H9 (cell line): ENCODE results near the gene MMP10. TPM values are rescaled to one million over a fixed set of nuclear protein-coding genes. Genes with fewer than 3 reads are reported as not detected.

Experiments
- DNase-seq: peaks from one replicate; pipeline ENCODE4 v3.0.0-alpha.2; 2017
- H2AFZ ChIP-seq: one replicate; pipeline ENCODE4 v1.6.1; 2013; ENCODE audit warnings: mild to moderate bottlenecking, low read length, control low read depth, moderate library complexity
- H2AK5ac ChIP-seq: 2 replicates; pipeline ENCODE4 v1.6.1; 2013; ENCODE audit warnings: low read length, control low read depth, mixed read lengths; ENCODE audit not compliant: insufficient read length
- H2BK120ac ChIP-seq: one replicate; pipeline ENCODE4 v1.6.1; 2013; ENCODE audit warnings: low read depth, mild to moderate bottlenecking, low read length, control low read depth, inconsistent platforms; ENCODE audit not compliant: poor library complexity, severe bottlenecking
- H2BK12ac ChIP-seq: 2 replicates; pipeline ENCODE4 v1.6.1; 2013; ENCODE audit warnings: low read length, control low read depth, mixed read lengths, low read depth; ENCODE audit not compliant: insufficient read length
- H2BK15ac ChIP-seq: 2 replicates; pipeline ENCODE4 v1.6.1; 2013; ENCODE audit warnings: low read depth, low read length, control low read depth
- H2BK20ac ChIP-seq: one replicate; pipeline ENCODE4 v1.6.1; 2013; ENCODE audit warnings: low read depth, mild to moderate bottlenecking, low read length, control low read depth, inconsistent platforms; ENCODE audit not compliant: poor library complexity, severe bottlenecking
- H2BK5ac ChIP-seq: 2 replicates; pipeline ENCODE4 v1.6.1; 2013; ENCODE audit warnings: low read length, control low read depth, mixed read lengths; ENCODE audit not compliant: insufficient read length
- H3K14ac ChIP-seq: 2 replicates; pipeline ENCODE4 v1.6.1; 2013; ENCODE audit warnings: low read length, control low read depth; ENCODE audit not compliant: insufficient read depth
- H3K18ac ChIP-seq: 2 replicates; pipeline ENCODE4 v1.6.1; 2013; ENCODE audit warnings: low read depth, mild to moderate bottlenecking, mixed read lengths, low read length, control low read depth; ENCODE audit not compliant: insufficient read length
- H3K23ac ChIP-seq: 2 replicates; pipeline ENCODE4 v1.6.1; 2013; ENCODE audit warnings: low read length, control low read depth, mixed read lengths, low read depth; ENCODE audit not compliant: insufficient read length
- H3K23me2 ChIP-seq: 2 replicates; pipeline ENCODE4 v1.6.1; 2013; ENCODE audit warnings: low read depth, mild to moderate bottlenecking, mixed read lengths, low read length, control low read depth; ENCODE audit not compliant: insufficient read length, poor library complexity, severe bottlenecking
- H3K27ac ChIP-seq: 2 replicates; pipeline ENCODE4 v1.5.1; 2013; ENCODE audit warnings: low read length, control low read depth, mixed read lengths, low read depth; ENCODE audit not compliant: insufficient read length
- H3K27me3 ChIP-seq: 2 replicates; pipeline ENCODE4 v1.6.1; 2013; ENCODE audit warnings: low read length, control low read depth, inconsistent platforms; ENCODE audit not compliant: insufficient read depth
- H3K4ac ChIP-seq: 2 replicates; pipeline ENCODE4 v1.6.1; 2013; ENCODE audit warnings: low read depth, mild to moderate bottlenecking, control low read depth, inconsistent platforms, low read length, moderate library complexity
- H3K4me1 ChIP-seq: 2 replicates; pipeline ENCODE4 v1.6.1; 2013; ENCODE audit warnings: low read length, control low read depth, inconsistent platforms; ENCODE audit not compliant: insufficient read depth
- H3K4me2 ChIP-seq: 2 replicates; pipeline ENCODE4 v1.6.1; 2013; ENCODE audit warnings: low read length, control low read depth, mixed read lengths; ENCODE audit not compliant: insufficient read length, insufficient read depth
- H3K56ac ChIP-seq: 2 replicates; pipeline ENCODE4 v1.6.1; 2013; ENCODE audit warnings: low read depth, mild to moderate bottlenecking, mixed read lengths, low read length, control low read depth; ENCODE audit not compliant: insufficient read length
- H3K79me1 ChIP-seq: 2 replicates; pipeline ENCODE4 v1.6.1; 2013; ENCODE audit warnings: low read depth, mild to moderate bottlenecking, moderate library complexity, low read length, control low read depth, inconsistent platforms; ENCODE audit not compliant: insufficient read depth, poor library complexity, severe bottlenecking
- H3K79me2 ChIP-seq: 2 replicates; pipeline ENCODE4 v1.6.1; 2013; ENCODE audit warnings: low read length, control low read depth, inconsistent platforms; ENCODE audit not compliant: insufficient read depth
- H3K9ac ChIP-seq: 2 replicates; pipeline ENCODE4 v1.6.1; 2013; ENCODE audit warnings: low read length, control low read depth, mixed read lengths; ENCODE audit not compliant: insufficient read length; ENCODE audit errors: extremely low read depth
- H3K9me3 ChIP-seq: one replicate; pipeline ENCODE4 v1.6.1; 2013; ENCODE audit warnings: low read depth, low read length, inconsistent platforms; ENCODE audit not compliant: control insufficient read depth
- H3T11ph ChIP-seq: one replicate; pipeline ENCODE4 v1.6.1; 2013; ENCODE audit warnings: mild to moderate bottlenecking, low read length, control low read depth, inconsistent platforms
- H4K20me1 ChIP-seq: one replicate; pipeline ENCODE4 v1.6.1; 2013; ENCODE audit not compliant: control insufficient read depth, insufficient read length, insufficient read depth
- H4K5ac ChIP-seq: 2 replicates; pipeline ENCODE4 v1.6.1; 2013; ENCODE audit warnings: low read depth, mild to moderate bottlenecking, mixed read lengths, low read length, control low read depth; ENCODE audit not compliant: insufficient read length
- H4K8ac ChIP-seq: replicated peaks from 2 replicates; pipeline ENCODE4 v1.6.1; 2013; ENCODE audit warnings: low read length, control low read depth, mixed read lengths, low read depth; ENCODE audit not compliant: insufficient read length
- H4K91ac ChIP-seq: 2 replicates; pipeline ENCODE4 v1.6.1; 2013; ENCODE audit warnings: low read depth, mild to moderate bottlenecking, moderate library complexity, mixed read lengths, low read length, control low read depth; ENCODE audit not compliant: insufficient read length
- H3K27ac Mint-ChIP-seq, 3 experiments: 2 replicates in 2 of 3; 3 replicates in 1 of 3; pipeline ENCODE4 v1.8.0; 2020 to 2021; ENCODE audit warnings: mixed read lengths in 3 of 3, mild to moderate bottlenecking in 1 of 3, moderate library complexity in 1 of 3
- H3K27me3 Mint-ChIP-seq: 2 replicates; pipeline ENCODE4 v1.8.0; 2021; ENCODE audit warnings: low read depth, mild to moderate bottlenecking, moderate library complexity, mixed read lengths
- H3K36me3 Mint-ChIP-seq, 3 experiments: 2 replicates in 2 of 3; 3 replicates in 1 of 3; pipeline ENCODE4 v1.8.0; 2020 to 2021; ENCODE audit warnings: low read depth in 3 of 3, mixed read lengths in 3 of 3; ENCODE audit not compliant: insufficient read depth in 1 of 3
- H3K4me1 Mint-ChIP-seq, 2 experiments: 2 replicates each; pipeline ENCODE4 v1.8.0; 2020; ENCODE audit warnings: mixed read lengths in 2 of 2
- H3K4me3 Mint-ChIP-seq, 2 experiments: 2 replicates in 1 of 2; 3 replicates in 1 of 2; pipeline ENCODE4 v1.8.0; 2020 to 2021; ENCODE audit warnings: mild to moderate bottlenecking in 2 of 2, mixed read lengths in 2 of 2, moderate library complexity in 1 of 2
- H3K9me3 Mint-ChIP-seq, 2 experiments: 2 replicates in 1 of 2; 3 replicates in 1 of 2; pipeline ENCODE4 v1.8.0; 2020; ENCODE audit warnings: mild to moderate bottlenecking in 2 of 2, mixed read lengths in 2 of 2, moderate library complexity in 1 of 2
- WGBS: extraction: QIAGEN DNeasy Blood & Tissue Kit; methylation state at CpG from one replicate; pipeline ENCODE4 v1.1.7; 2013; ENCODE audit warnings: missing lambda C conversion rate, low lambda C conversion rate, mixed read lengths; ENCODE audit not compliant: insufficient read length; ENCODE audit errors: extremely low coverage; 5-methylcytosine and 5-hydroxymethylcytosine counted together
- total RNA-seq: library from RNA; stranded (reverse); gene quantifications from 2 replicates; pipeline ENCODE4 v1.2.1, GENCODE V29; 2021
- TF ChIP-seq, protein P1 (sequence below): fragments of 200-600 bp; sonication (generic); conservative IDR thresholded peaks from 3 replicates; pipeline ENCODE4 v1.8.0; 2021; ENCODE audit warnings: antibody characterized with exemption, mild to moderate bottlenecking

The MMP10 gene
- total RNA-seq, 1 experiment from 2014 or later, result not detected

DNA sequence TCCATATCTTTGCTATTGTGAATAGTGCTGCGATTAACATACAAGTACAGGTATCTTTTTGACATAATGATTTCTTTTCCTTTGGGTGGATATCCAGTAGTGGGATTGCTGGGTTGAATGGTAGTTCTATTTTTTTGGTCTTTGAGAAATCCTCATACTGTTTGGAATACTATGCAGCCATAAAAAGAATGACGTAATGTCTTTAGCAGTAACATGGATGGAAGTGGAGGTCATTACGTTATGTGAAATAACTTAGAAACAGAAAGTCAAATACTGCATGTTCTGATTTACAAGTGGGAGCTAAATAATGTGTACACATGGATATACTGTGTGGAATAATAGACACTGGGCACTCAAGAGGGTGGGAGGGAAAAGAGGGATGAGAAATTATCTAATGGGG, 4.0 kb upstream of the MMP10 start:
- Histone ChIP-seq H3K23me2 (no peaks in the 10 kb centered on the region), H3K23ac (no peak overlapping the region), H2AFZ (no peak overlapping the region), H3K4me1 (peaks cover 2% of the 10 kb centered on the region; the same call in 1 of the 2 replicates), H3K9ac (no peak overlapping the region), H2AK5ac (no peak overlapping the region), H2BK15ac (no peak overlapping the region), H2BK20ac (no peak overlapping the region), H2BK12ac (no peak overlapping the region), H3K27ac (no peak overlapping the region), H3K4ac (no peak overlapping the region), H2BK5ac (no peak overlapping the region), H3K56ac (no peak overlapping the region), H3K14ac (no peak overlapping the region), H3K27me3 (no peaks in the 10 kb centered on the region), H4K5ac (no peak overlapping the region), H3K18ac (no peak overlapping the region), H3K79me1 (no peaks in the 10 kb centered on the region), H3K4me2 (no peak overlapping the region), H4K91ac (no peak overlapping the region), H4K8ac (no peak overlapping the region), H3K9me3 (no peaks in the 10 kb centered on the region), H3K79me2 (no peaks in the 10 kb centered on the region), H3T11ph (no peak overlapping the region), H4K20me1 (no peaks in the 10 kb centered on the region), H2BK120ac (no peak overlapping the region)
- Mint-ChIP-seq H3K27me3 (no peaks in the 10 kb centered on the region), H3K27ac (no peak overlapping the region), H3K36me3 (no peaks in the 10 kb centered on the region; a peak in 1 of 7 replicates), H3K4me3 (no peak overlapping the region), H3K4me1 (peaks cover 14 to 18% of the 10 kb centered on the region in 2 experiments), H3K9me3 (no peaks in the 10 kb centered on the region)
- no CpG with 5 or more reads among the region's 3 CpGs for WGBS
- TF ChIP-seq, protein P1, sequence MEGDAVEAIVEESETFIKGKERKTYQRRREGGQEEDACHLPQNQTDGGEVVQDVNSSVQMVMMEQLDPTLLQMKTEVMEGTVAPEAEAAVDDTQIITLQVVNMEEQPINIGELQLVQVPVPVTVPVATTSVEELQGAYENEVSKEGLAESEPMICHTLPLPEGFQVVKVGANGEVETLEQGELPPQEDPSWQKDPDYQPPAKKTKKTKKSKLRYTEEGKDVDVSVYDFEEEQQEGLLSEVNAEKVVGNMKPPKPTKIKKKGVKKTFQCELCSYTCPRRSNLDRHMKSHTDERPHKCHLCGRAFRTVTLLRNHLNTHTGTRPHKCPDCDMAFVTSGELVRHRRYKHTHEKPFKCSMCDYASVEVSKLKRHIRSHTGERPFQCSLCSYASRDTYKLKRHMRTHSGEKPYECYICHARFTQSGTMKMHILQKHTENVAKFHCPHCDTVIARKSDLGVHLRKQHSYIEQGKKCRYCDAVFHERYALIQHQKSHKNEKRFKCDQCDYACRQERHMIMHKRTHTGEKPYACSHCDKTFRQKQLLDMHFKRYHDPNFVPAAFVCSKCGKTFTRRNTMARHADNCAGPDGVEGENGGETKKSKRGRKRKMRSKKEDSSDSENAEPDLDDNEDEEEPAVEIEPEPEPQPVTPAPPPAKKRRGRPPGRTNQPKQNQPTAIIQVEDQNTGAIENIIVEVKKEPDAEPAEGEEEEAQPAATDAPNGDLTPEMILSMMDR, result no peak
- DNase-seq, result no peak
